Heart right ventricle (tissue), 16 donors: ENCODE measurements around the gene MYLK. TPM values are rescaled to one million over a fixed set of nuclear protein-coding genes. Genes with fewer than 3 reads are reported as not detected.

Experiments
- ATAC-seq, 8 donors: fragments of 200-7000 bp; cut with Tn5 transposase; one replicate each; pipeline ENCODE4 v1.9.1; 2020; ENCODE audit warnings: mild to moderate bottlenecking in 8 of 8, moderate library complexity in 8 of 8, moderate number of reproducible peaks in 1 of 8
- DNase-seq, 2 donors: peaks; one replicate each; pipeline ENCODE4 v3.0.0-alpha.2; 2020
- H3K27ac ChIP-seq, 10 donors: fragments of 200-600 bp; sonication (generic) in 2 of 10; one replicate each; pipeline versions ENCODE4 v1.5.0 to v1.8.0; 2020 to 2022; ENCODE audit warnings: mild to moderate bottlenecking in 3 of 10
- H3K27me3 ChIP-seq, 7 donors: fragments of 200-600 bp; one replicate each; pipeline ENCODE4 v1.8.0; 2021 to 2022; ENCODE audit warnings: mild to moderate bottlenecking in 2 of 7
- H3K36me3 ChIP-seq, 9 donors: fragments of 200-600 bp; sonication (generic) in 1 of 9; one replicate each; pipeline versions ENCODE4 v1.5.0 to v1.8.0; 2020 to 2022; ENCODE audit warnings: mild to moderate bottlenecking in 2 of 9
- H3K4me1 ChIP-seq, 9 donors: fragments of 200-600 bp; sonication (generic) in 1 of 9; one replicate each; pipeline versions ENCODE4 v1.5.0 to v1.8.0; 2020 to 2022; ENCODE audit warnings: mild to moderate bottlenecking in 4 of 9
- H3K4me3 ChIP-seq, 10 donors: fragments of 200-600 bp; sonication (generic) in 2 of 10; one replicate each; pipeline versions ENCODE4 v1.5.0 to v1.8.0; 2020 to 2022; ENCODE audit warnings: mild to moderate bottlenecking in 7 of 10, moderate library complexity in 2 of 10
- H3K9me3 ChIP-seq, 11 donors: fragments of 200-600 bp in 10 of 11; sonication (generic) in 2 of 11; one replicate each; pipeline versions ENCODE4 v1.5.0 to v1.8.0; 2013 to 2022; ENCODE audit warnings: mild to moderate bottlenecking in 2 of 11, control low read depth in 1 of 11, moderate library complexity in 1 of 11
- WGBS, 2 donors: extraction: QIAGEN DNeasy Blood & Tissue Kit; methylation state at CpG; one replicate each; pipeline ENCODE4 v1.1.7; 2013; ENCODE audit warnings: inconsistent platforms in 1 of 2; 5-methylcytosine and 5-hydroxymethylcytosine counted together
- intact Hi-C, 10 donors: fragments of 100-400 bp; cut with DNase I; formaldehyde crosslinking; loops; one replicate each; pipeline versions ENCODE4 v1.11.1 to v1.14.2; 2022
- polyA plus RNA-seq, 2 donors: library from polyadenylated mRNA; stranded (reverse); fragments of 200-250 nt; gene quantifications; one replicate each; pipeline ENCODE4 v1.2.3, GENCODE V29; 2013
- total RNA-seq, 10 donors: library from RNA; stranded (reverse); fragmentation: NEBNext Ultra II Directional in 3 of 10; extraction: Animal tissue kit (Norgen Biotek cat#: 25700) in 3 of 10; gene quantifications; one replicate each; pipeline versions ENCODE4 v1.2.1 to v1.2.4, GENCODE V29; 2021 to 2023
- TF ChIP-seq, protein P1 (sequence below), 9 donors: fragments of 200-600 bp; sonication (generic) in 2 of 9; IDR thresholded peaks; one replicate each; pipeline versions ENCODE4 v1.5.0 to v1.8.0; 2021 to 2022; ENCODE audit warnings: antibody characterized with exemption in 9 of 9, mild to moderate bottlenecking in 5 of 9, moderate library complexity in 1 of 9
- donor health status: Arrhythmogenic right ventricular cardiomyopathy.
- donor health status: ischemic (EF 13 %, LVEDD 7.1; RV severe dilation, severe dysfunction).
- donor health status: healthy with polysubstance abuse.
- donor health status: DM: no; HTN: yes; CAD: no.
- donor health status: DM: no; HTN: no; CAD: no.
- donor health status: ischemic (EF 25% LVEDD 6.9; RV normal size, moderate dysfunction).
- donor health status: ischemic (EF 25% LVEDD 5.7; RV mildly dilated, moderate dysfunction).
- donor health status: healthy.
- donor health status: DM: yes; HTN: yes; CAD: no.
- donor health status: Ischemic cardiomyopathy.
- donor health status: ischemic (EF 35%, LVEDD 5.7; RV mildly dilated, moderate dysfunction).
- donor health status: nonischemic (EF 11% LVEDD 7.7; RV severe dilation, severe dysfunction).
- donor health status: DM: yes; HTN: yes; CAD: no.
- donor health status: PGD.
- donor health status: ischemic (EF 29% LVEDD 5.4; RV normal size, mild dysfunction).
- donor health status: nonischemic (EF 23%, LVEDD 6.1; RV moderate dilation, normal function).

The MYLK gene
- total and polyA plus RNA-seq, 12 donors = 5.6 to 20.6 (median 11.6) TPM

DNA sequence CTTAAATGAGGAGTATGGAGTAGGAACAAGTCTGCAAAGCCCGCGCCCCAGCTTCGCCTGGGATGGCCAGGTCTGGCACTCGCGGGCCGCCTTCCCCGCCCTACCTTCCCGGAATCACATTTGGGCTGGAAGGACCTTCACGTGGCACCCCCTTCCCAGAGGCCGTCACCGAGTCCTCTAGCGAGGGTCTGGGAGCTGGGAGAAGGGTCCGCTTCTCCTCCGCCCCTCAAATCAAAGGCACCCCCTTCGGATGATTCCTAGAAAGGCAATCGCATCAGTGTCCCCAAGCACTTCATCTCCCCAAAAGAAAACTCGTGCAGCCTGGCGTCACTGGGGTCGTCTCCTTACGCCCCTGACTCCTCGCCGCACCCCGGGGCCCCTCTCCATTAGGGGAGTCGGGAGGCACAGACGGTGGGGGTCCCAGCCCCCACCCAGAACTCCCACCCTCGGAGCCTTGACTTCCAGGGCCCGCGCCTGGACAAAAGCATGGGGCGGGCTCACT lies 380 bp downstream of the MYLK start:
- ATAC-seq (no peak), DNase-seq (peak in 1 of 2 donors; percentile 15)
- Histone ChIP-seq H3K36me3 (no peaks in the 10 kb centered on the region), H3K9me3 (peaks cover 0 to 3% (median 0%) of the 10 kb centered on the region in 11 donors), H3K27ac (no peak overlapping the region), H3K4me3 (peak overlapping the region; percentile 18 to 58 (median 50)), H3K27me3 (peaks cover 0 to 56% (median 0%) of the 10 kb centered on the region in 7 donors), H3K4me1 (peaks cover 0 to 13% (median 8%) of the 10 kb centered on the region in 9 donors)
- intact Hi-C loops = loop anchor here in 3 of 10 donors (10.0 kb wide), 3 partner anchors 119 to 139 kb away; no protein-coding TSS in a partner anchor
- 0 to 4% methylated on average over 29 of the region's 29 CpGs for WGBS, 2 donors
- TF ChIP-seq, protein P1, sequence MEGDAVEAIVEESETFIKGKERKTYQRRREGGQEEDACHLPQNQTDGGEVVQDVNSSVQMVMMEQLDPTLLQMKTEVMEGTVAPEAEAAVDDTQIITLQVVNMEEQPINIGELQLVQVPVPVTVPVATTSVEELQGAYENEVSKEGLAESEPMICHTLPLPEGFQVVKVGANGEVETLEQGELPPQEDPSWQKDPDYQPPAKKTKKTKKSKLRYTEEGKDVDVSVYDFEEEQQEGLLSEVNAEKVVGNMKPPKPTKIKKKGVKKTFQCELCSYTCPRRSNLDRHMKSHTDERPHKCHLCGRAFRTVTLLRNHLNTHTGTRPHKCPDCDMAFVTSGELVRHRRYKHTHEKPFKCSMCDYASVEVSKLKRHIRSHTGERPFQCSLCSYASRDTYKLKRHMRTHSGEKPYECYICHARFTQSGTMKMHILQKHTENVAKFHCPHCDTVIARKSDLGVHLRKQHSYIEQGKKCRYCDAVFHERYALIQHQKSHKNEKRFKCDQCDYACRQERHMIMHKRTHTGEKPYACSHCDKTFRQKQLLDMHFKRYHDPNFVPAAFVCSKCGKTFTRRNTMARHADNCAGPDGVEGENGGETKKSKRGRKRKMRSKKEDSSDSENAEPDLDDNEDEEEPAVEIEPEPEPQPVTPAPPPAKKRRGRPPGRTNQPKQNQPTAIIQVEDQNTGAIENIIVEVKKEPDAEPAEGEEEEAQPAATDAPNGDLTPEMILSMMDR (IDR thresholded peaks at IDR 0.05) = no peak

DNA sequence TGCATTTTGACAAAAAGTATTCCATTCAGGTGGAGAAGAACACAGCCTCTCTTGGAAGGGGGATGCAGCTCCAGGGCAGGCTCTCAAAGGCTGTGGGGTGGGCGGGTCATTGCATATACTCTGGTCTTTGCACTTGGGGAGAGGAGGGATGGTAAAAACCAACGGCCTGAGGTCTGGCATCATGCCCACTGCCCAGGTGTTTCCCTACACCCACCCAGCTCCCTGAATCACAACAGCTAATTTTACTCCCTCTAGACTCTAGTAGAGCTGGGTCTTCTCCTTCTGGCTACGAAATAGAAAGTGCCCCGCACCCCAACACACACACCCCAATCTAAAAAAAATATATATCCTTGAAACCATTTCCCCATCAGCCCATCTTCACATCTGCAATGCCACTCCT lies 1.0 kb downstream of the MYLK start:
- no peaks in the 10 kb centered on the region for H3K36me3 ChIP-seq
- peaks cover 0 to 3% (median 0%) of the 10 kb centered on the region in 11 donors for H3K9me3 ChIP-seq
- ATAC-seq = no peak
- H3K27me3 ChIP-seq = peaks cover 0 to 56% (median 0%) of the 10 kb centered on the region in 7 donors
- intact Hi-C loops = loop anchor here in 3 of 10 donors (10.0 kb wide), 3 partner anchors 118 to 138 kb away; no protein-coding TSS in a partner anchor
- TF ChIP-seq, protein P1 (IDR thresholded peaks at IDR 0.05) = no peak
- no peak overlapping the region for H3K4me3 ChIP-seq
- H3K27ac ChIP-seq = no peak overlapping the region
- H3K4me1 ChIP-seq = peaks cover 0 to 13% (median 8%) of the 10 kb centered on the region in 9 donors
- 66 to 75% methylated on average over 4 of the region's 4 CpGs for WGBS, 2 donors
- no peak for DNase-seq

DNA sequence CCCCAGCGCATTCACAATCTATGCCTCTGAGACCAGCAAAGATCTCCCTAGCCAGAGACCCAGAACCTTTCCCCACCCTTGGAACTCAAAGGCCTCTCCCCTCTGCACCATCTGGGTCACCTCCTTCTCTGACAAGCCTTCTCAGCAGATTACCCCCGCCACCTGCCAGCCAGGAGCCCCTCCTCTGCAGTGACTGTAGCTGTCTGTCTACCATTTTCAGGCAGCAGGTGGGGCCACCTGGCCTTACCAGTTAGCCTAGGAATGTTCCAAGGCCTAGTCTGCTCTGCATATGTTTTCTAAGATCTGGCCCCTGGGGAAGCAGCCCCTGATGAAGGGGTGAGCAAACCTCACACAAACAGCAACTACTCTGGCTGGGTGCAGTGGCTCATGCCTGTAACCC lies 2.4 kb downstream of the MYLK start:
- no peak for ATAC-seq

DNA sequence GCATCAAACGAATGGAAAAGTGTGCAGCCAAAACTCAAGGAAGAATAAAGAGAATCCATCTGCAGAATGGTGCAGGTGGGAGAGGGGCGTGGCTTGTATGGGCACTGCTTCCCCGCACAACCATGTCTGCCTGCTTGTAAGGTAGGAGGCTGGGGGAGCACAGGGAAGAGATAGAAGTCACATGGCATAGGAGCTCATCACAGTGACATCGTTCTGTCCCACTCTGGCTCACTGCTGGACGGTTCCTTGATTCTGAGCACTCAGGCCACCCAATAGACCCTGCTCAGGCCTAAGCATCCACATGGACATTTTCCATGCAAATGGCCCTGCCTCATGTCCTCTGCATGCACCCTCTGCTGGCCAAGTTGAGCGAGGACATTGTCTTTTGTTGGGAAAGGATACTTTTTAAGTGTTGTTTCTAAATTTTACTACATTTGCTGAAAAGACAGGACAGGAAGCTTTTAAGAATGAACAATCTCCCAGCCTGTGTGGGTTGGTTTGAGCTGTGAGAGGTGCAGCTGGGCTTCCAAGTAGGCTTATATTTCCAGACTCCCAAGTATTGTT lies 3.1 kb downstream of the MYLK start:
- no peak for ATAC-seq
- Histone ChIP-seq H3K4me3 (no peak overlapping the region), H3K36me3 (no peaks in the 10 kb centered on the region), H3K4me1 (peaks cover 0 to 13% (median 8%) of the 10 kb centered on the region in 9 donors), H3K27me3 (peaks cover 0 to 41% (median 0%) of the 10 kb centered on the region in 7 donors), H3K27ac (no peak overlapping the region), H3K9me3 (no peaks in the 10 kb centered on the region)
- 77 to 82% methylated on average over 6 of the region's 6 CpGs for WGBS, 2 donors
- TF ChIP-seq, protein P1 (IDR thresholded peaks at IDR 0.05) = peak in 7 of 9 donors; percentile 20 to 43 (median 32)
- DNase-seq = no peak
- intact Hi-C loops = loop anchor here in 3 of 10 donors (10.0 kb wide), 3 partner anchors 116 to 136 kb away; no protein-coding TSS in a partner anchor

More for the DNA sequence above, 2.4 kb downstream of the MYLK start:
- Histone ChIP-seq H3K27ac (no peak overlapping the region), H3K4me3 (no peak overlapping the region), H3K36me3 (no peaks in the 10 kb centered on the region), H3K4me1 (peaks cover 0 to 13% (median 8%) of the 10 kb centered on the region in 9 donors), H3K9me3 (no peaks in the 10 kb centered on the region), H3K27me3 (peaks cover 0 to 46% (median 0%) of the 10 kb centered on the region in 7 donors)
- no peak for DNase-seq
- 97 to 99% methylated on average over 2 of the region's 2 CpGs for WGBS, 2 donors
- TF ChIP-seq, protein P1 (IDR thresholded peaks at IDR 0.05) = no peak
- intact Hi-C loops = loop anchor here in 3 of 10 donors (10.0 kb wide), 3 partner anchors 117 to 137 kb away; no protein-coding TSS in a partner anchor
